Upper lobe of left lung (tissue), 4 donors: ENCODE results near the gene DDR1.

ENCODE experiments used
- EP300 ChIP-seq, 4 donors: sonication (generic); formaldehyde crosslinking; IDR thresholded peaks; one replicate each; pipeline ENCODE4 v1.5.1; 2017; ENCODE audit warnings: antibody characterized with exemption in 4 of 4, control low read depth in 2 of 4
- TF ChIP-seq, protein P1 (sequence below), 6 experiments: fragments of 450-650 bp in 4 of 6; fragments of 200-600 bp in 2 of 6; sonication (generic) in 2 of 6; IDR thresholded peaks; one replicate each; pipeline ENCODE4 v1.5.1; 2016 to 2019; ENCODE audit warnings: antibody characterized with exemption in 6 of 6

DNA sequence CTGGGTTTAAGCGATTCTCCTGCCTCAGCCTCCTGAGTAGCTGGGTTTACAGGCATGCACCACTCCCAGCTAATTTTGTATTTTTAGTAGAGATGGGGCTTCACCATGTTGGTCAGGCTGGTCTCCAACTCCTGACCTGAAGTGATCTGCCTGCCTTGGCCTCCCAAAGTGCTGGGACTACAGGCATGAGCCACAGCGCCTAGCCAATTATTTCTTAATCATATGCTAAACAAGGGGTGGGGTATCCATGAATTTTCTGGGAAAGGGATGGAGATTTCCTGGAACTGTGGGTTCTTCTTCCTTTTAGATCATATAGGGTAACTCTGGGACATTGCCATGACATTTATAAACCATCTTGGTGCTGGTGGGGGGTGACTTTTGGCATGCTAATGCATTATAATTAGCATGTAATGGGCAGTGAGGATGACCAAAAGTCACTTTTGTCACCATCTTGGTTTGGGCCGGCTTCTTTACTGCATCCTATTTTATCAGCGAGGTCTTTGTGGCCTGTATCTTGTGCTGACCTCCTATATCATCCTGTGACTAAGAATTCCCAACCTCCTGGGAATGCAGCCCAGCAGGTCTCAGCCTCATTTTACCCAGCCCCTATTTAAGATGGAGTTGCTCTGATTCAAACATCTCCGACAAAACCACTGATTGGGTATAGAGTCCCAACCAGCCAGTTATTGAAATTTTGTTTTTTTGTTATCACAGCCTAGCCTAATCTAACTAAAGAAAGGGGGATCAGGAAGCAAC lies 29.9 kb upstream of the DDR1 start:
- TF ChIP-seq, protein P1, sequence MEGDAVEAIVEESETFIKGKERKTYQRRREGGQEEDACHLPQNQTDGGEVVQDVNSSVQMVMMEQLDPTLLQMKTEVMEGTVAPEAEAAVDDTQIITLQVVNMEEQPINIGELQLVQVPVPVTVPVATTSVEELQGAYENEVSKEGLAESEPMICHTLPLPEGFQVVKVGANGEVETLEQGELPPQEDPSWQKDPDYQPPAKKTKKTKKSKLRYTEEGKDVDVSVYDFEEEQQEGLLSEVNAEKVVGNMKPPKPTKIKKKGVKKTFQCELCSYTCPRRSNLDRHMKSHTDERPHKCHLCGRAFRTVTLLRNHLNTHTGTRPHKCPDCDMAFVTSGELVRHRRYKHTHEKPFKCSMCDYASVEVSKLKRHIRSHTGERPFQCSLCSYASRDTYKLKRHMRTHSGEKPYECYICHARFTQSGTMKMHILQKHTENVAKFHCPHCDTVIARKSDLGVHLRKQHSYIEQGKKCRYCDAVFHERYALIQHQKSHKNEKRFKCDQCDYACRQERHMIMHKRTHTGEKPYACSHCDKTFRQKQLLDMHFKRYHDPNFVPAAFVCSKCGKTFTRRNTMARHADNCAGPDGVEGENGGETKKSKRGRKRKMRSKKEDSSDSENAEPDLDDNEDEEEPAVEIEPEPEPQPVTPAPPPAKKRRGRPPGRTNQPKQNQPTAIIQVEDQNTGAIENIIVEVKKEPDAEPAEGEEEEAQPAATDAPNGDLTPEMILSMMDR (IDR thresholded peaks at IDR 0.05) = no peak
- TF ChIP-seq EP300 (IDR thresholded peaks at IDR 0.05) = no peak
